Cardiac muscle cell (in vitro differentiated cells and primary cell): ENCODE results near the gene SPAG16. TPM values are rescaled to one million over a fixed set of nuclear protein-coding genes. Genes with fewer than 3 reads are reported as not detected.

Source experiments
- DNase-seq, 2 donors: peaks; one replicate each; pipeline versions ENCODE4 v3.0.0 to v3.0.0-alpha.2; 2010 to 2017; ENCODE audit warnings: low read depth in 1 of 2, low spot score in 1 of 2
- H3K27ac ChIP-seq: fragments of 200-600 bp; sonication (generic); 2 replicates; pipeline ENCODE4 v1.5.1; 2016
- H3K27me3 ChIP-seq: fragments of 200-600 bp; sonication (generic); 2 replicates; pipeline ENCODE4 v1.6.0; 2016; ENCODE audit warnings: control low read depth
- H3K36me3 ChIP-seq: fragments of 200-600 bp; sonication (generic); 2 replicates; pipeline ENCODE4 v1.5.1; 2016; ENCODE audit warnings: control low read depth
- H3K4me1 ChIP-seq: fragments of 200-600 bp; sonication (generic); 2 replicates; pipeline ENCODE4 v1.8.1; 2017; ENCODE audit warnings: low read depth, mild to moderate bottlenecking, mixed run types
- H3K4me3 ChIP-seq: fragments of 200-600 bp; sonication (generic); 2 replicates; pipeline ENCODE4 v1.5.1; 2016; ENCODE audit warnings: mild to moderate bottlenecking
- H3K9me3 ChIP-seq: fragments of 200-600 bp; sonication (generic); 2 replicates; pipeline ENCODE4 v1.5.1; 2017; ENCODE audit warnings: low read depth, mild to moderate bottlenecking, control low read depth
- polyA plus RNA-seq: library from polyadenylated mRNA; unstranded; fragments of >200 nt; fragmentation: Nextera tagmentation; extraction: Ambion mirVana; gene quantifications from 2 replicates; pipeline ENCODE4 v1.2.1, GENCODE V29; 2016
- total RNA-seq: library from RNA; depleted of rRNA; stranded (reverse); fragments of >200 nt; gene quantifications from 2 replicates; pipeline ENCODE4 v1.2.3, GENCODE V29; 2016
- TF ChIP-seq, protein P1 (sequence below): IDR thresholded peaks from 2 replicates; pipeline ENCODE4 v1.5.1; 2012; ENCODE audit warnings: low read depth, mild to moderate bottlenecking, low read length

SPAG16 gene
- total and polyA plus RNA-seq, 2 experiments from 2014 or later: 32.8 to 57.9 TPM

DNA sequence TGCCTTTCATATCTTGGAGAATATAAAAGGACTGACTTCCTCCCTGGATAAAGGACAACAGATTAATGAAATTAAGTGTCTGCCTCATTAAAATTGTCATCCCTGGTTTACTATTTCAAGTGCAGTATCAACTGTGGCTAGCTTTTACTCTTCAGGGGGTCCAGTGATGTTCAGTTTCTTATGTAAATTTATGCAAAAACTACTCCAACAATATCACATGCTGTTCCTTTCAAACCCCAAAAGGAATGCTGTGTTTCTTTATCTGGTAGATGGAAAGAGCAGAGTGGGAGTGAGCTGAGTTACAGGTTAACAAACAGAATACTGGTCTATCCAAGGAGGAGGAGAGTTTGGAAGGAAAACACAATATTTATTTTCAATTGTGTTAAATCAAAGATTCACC is 842.9 kb downstream of the SPAG16 start:
- H3K27me3 ChIP-seq: no peaks in the 10 kb centered on the region
- H3K27ac ChIP-seq: no peak overlapping the region
- H3K4me3 ChIP-seq: no peak overlapping the region
- TF ChIP-seq, protein P1, sequence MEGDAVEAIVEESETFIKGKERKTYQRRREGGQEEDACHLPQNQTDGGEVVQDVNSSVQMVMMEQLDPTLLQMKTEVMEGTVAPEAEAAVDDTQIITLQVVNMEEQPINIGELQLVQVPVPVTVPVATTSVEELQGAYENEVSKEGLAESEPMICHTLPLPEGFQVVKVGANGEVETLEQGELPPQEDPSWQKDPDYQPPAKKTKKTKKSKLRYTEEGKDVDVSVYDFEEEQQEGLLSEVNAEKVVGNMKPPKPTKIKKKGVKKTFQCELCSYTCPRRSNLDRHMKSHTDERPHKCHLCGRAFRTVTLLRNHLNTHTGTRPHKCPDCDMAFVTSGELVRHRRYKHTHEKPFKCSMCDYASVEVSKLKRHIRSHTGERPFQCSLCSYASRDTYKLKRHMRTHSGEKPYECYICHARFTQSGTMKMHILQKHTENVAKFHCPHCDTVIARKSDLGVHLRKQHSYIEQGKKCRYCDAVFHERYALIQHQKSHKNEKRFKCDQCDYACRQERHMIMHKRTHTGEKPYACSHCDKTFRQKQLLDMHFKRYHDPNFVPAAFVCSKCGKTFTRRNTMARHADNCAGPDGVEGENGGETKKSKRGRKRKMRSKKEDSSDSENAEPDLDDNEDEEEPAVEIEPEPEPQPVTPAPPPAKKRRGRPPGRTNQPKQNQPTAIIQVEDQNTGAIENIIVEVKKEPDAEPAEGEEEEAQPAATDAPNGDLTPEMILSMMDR: no peak
- no peaks in the 10 kb centered on the region for H3K36me3 ChIP-seq
- peak in 1 of 2 donors; percentile 4 for DNase-seq
- no peaks in the 10 kb centered on the region for H3K9me3 ChIP-seq
- H3K4me1 ChIP-seq: no peaks in the 10 kb centered on the region

DNA sequence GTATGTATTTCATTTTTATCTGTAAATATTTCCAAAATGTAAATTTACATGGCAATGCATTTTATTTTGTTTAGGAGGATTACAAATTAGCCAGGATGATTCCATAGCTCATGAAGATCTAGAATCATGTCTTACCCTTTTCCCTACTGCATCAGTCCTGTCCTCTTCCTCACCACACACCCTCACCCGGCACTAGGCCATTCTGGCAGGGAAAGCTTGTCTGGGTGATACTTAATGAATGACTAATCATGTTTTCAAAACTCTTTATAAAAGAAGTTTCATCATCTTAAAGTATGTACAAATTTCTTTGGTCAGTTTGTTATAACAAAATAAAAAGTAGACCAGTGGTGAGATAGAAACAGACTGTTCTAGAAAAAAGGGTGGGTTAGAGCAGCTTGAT is 843.3 kb downstream of the SPAG16 start:
- no peaks in the 10 kb centered on the region for H3K9me3 ChIP-seq
- TF ChIP-seq, protein P1: no peak
- no peaks in the 10 kb centered on the region for H3K4me1 ChIP-seq
- no peak overlapping the region for H3K27ac ChIP-seq
- no peaks in the 10 kb centered on the region for H3K27me3 ChIP-seq
- peak in 1 of 2 donors; percentile 74 for DNase-seq
- H3K4me3 ChIP-seq: no peak overlapping the region
- no peaks in the 10 kb centered on the region for H3K36me3 ChIP-seq

DNA sequence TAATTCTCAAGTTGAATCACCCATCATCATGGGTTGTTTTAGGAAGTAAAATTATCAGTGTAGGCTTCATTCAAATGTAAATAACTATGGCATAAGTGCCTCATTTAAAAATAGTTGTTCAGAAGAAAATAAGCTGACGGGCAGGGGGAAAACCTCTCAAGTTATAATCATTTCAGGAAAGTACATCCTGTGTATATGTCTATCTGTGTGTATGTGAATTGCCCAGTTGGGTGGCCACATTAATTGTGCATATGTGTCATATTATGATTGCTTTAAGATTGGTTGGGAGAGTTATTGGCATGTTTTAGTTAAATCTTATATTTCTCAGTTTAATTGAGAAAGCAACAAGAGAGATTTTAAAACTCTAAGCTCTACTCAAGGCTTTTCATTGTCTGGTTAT is 843.8 kb downstream of the SPAG16 start:
- TF ChIP-seq, protein P1: no peak
- H3K9me3 ChIP-seq: no peaks in the 10 kb centered on the region
- no peak for DNase-seq
- no peak overlapping the region for H3K4me3 ChIP-seq
- no peaks in the 10 kb centered on the region for H3K4me1 ChIP-seq
- H3K27ac ChIP-seq: no peak overlapping the region
- no peaks in the 10 kb centered on the region for H3K36me3 ChIP-seq
- H3K27me3 ChIP-seq: no peaks in the 10 kb centered on the region

DNA sequence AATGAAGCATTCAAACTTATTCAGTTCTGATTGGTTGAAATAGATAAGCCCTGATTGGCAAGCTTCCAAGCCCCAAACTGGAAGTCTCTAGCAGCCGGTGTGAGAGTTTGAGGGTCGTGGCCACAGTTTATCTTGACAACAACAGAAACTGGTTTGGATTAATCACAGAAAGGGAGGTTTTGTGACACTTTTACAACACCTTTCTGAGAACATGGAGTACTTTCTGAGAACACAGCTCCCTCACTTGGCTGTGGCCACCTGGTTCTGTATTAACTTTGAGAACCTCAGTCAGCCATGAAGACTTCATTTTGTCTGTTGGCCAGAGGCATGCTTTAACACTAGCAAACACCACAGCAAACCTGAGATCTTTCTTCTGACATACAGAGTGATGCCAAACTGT is 845.9 kb downstream of the SPAG16 start:
- no peak overlapping the region for H3K27ac ChIP-seq
- no peaks in the 10 kb centered on the region for H3K36me3 ChIP-seq
- TF ChIP-seq, protein P1: no peak
- no peaks in the 10 kb centered on the region for H3K27me3 ChIP-seq
- H3K9me3 ChIP-seq: no peaks in the 10 kb centered on the region
- no peaks in the 10 kb centered on the region for H3K4me1 ChIP-seq
- no peak for DNase-seq
- H3K4me3 ChIP-seq: no peak overlapping the region

DNA sequence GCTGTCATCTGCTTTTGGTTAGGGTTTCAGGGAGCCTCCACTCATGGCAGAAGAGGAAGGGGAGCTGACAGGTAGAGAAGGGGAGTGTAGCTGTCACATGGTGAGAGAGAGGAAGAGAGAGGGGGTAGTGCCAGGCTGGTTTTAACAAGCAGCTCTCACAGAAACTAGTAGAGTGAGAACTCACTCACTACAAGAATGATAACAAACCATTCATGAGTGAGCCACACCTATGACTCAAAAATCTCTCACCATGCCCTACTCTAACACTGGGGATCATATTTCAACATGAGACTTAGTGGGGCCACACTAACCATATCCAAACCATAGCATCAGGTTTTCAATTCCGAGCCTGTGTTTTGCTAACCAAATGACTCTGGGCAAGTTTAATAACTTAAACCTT is 851.7 kb downstream of the SPAG16 start:
- Histone ChIP-seq H3K4me1 (peaks cover 18% of the 10 kb centered on the region), H3K27me3 (no peaks in the 10 kb centered on the region), H3K27ac (no peak overlapping the region), H3K36me3 (no peaks in the 10 kb centered on the region), H3K9me3 (no peaks in the 10 kb centered on the region), H3K4me3 (no peak overlapping the region)
- DNase-seq: no peak
- TF ChIP-seq, protein P1: no peak

DNA sequence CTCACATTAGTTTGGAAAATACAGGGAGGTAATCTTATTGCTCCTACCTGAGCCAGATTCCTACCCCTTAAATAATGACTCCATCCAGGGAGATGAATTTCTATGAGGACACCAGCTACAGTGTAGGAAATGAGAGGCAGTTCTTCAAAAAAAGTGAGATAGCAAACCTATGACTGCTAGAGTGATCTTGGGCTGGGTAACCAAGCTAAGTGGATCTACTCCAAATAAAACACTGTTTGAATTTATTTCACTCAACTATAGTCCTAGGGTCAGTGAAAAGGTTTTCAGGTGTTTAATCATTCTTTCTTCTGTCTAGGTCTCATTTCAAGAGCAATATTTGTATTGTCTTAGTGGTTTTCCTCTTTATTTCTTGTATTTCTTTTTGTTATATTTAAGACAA is 854.5 kb downstream of the SPAG16 start:
- TF ChIP-seq, protein P1: no peak
- DNase-seq: no peak
- H3K4me1 ChIP-seq: peaks cover 18% of the 10 kb centered on the region

More for the DNA sequence above, 854.5 kb downstream of the SPAG16 start:
- Histone ChIP-seq H3K9me3 (no peaks in the 10 kb centered on the region), H3K4me3 (no peak overlapping the region), H3K27ac (no peak overlapping the region), H3K27me3 (no peaks in the 10 kb centered on the region), H3K36me3 (no peaks in the 10 kb centered on the region)
